ENCODE results near the gene ELFN1.

ELFN1 gene

DNA sequence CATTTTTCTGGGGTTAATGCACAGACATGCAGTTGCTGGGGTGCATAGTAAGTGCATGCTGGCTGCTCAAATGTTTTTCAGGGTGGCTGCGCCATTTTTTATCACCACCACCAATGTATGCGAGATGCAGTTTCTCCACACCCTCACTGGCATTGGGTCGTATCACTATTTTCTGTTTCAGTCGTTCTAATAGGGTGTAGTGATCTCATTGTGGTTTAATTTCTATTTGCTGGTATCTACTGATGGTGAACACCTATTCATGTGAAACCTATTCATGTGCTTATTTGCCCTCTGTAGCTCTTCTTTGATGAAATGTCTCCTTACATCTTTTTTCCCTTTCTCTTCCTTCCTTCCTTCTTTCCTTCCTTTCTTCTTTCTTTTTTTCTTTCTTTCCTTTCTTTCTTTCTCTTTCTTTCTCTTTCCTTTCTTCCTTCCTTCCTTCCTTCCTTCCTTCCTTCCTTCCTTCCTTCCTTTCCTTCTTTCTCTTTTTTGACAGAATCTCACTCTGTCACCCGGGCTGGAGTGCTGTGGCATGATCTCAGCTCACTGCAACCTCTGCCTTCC is 84.3 kb downstream of the ELFN1 start:
- no peaks in the 10 kb centered on the region; the same call in 1 of the 2 replicates for H3K27me3 ChIP-seq (replicated peaks; ENCODE audit: control insufficient read depth, insufficient read depth, low read length)
- no peak for DNase-seq (ENCODE audit: extremely low read depth, insufficient read length)
- TF ChIP-seq, protein P1, sequence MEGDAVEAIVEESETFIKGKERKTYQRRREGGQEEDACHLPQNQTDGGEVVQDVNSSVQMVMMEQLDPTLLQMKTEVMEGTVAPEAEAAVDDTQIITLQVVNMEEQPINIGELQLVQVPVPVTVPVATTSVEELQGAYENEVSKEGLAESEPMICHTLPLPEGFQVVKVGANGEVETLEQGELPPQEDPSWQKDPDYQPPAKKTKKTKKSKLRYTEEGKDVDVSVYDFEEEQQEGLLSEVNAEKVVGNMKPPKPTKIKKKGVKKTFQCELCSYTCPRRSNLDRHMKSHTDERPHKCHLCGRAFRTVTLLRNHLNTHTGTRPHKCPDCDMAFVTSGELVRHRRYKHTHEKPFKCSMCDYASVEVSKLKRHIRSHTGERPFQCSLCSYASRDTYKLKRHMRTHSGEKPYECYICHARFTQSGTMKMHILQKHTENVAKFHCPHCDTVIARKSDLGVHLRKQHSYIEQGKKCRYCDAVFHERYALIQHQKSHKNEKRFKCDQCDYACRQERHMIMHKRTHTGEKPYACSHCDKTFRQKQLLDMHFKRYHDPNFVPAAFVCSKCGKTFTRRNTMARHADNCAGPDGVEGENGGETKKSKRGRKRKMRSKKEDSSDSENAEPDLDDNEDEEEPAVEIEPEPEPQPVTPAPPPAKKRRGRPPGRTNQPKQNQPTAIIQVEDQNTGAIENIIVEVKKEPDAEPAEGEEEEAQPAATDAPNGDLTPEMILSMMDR (IDR thresholded peaks at IDR 0.05; ENCODE audit: insufficient read depth, low read length, poor library complexity, severe bottlenecking): no peak
- no peak overlapping the region for H3K4me3 ChIP-seq (replicated peaks; ENCODE audit: low read depth, low read length)
- no peaks in the 10 kb centered on the region for H3K36me3 ChIP-seq (ENCODE audit: control insufficient read depth, insufficient read depth, low read length)

DNA sequence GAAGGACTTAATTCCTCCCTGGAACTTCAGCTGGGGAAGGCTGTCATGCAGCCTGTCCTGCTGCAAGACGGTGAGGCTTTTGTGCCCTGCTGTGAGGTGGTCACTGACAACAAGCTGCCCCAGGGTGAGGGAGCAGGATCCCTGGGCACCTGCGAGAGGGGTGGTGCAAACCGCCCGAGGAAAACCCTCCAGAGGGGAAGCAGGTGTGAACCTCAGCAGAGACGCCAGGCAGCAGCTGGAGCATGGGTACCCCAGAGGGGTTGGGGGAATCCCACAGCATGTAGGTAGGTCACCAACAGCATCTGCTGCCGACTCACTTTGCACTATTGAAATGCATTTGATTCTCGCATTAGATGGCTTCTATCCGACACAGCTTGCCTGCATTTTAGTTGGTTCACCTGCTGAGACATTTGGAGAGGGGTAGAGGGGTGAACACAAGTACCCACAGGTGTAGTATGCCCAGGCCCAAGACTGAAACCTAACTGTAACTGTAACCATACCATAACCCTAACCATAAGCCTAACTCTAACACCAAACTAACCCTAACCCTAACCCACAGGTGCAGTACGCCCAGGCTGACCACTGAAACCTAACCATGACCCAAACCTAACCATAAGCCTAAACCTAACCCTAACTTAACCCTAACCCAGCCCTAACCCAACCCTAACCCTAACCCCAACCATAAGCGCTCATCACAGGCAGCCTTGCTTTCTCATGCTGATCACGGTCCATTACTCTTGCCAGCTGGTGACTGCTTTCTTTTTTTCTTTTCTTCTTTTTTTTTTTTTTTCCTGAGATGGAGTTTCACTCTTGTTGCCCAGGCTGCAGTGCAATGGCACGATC is 85.9 kb downstream of the ELFN1 start:
- H3K27me3 ChIP-seq (replicated peaks; ENCODE audit: control insufficient read depth, insufficient read depth, low read length): no peaks in the 10 kb centered on the region; the same call in 1 of the 2 replicates
- no peak for DNase-seq (ENCODE audit: extremely low read depth, insufficient read length)
- TF ChIP-seq, protein P1 (IDR thresholded peaks at IDR 0.05; ENCODE audit: insufficient read depth, low read length, poor library complexity, severe bottlenecking): no peak
- no peaks in the 10 kb centered on the region for H3K36me3 ChIP-seq (ENCODE audit: control insufficient read depth, insufficient read depth, low read length)
- H3K4me3 ChIP-seq (replicated peaks; ENCODE audit: low read depth, low read length): no peak overlapping the region

DNA sequence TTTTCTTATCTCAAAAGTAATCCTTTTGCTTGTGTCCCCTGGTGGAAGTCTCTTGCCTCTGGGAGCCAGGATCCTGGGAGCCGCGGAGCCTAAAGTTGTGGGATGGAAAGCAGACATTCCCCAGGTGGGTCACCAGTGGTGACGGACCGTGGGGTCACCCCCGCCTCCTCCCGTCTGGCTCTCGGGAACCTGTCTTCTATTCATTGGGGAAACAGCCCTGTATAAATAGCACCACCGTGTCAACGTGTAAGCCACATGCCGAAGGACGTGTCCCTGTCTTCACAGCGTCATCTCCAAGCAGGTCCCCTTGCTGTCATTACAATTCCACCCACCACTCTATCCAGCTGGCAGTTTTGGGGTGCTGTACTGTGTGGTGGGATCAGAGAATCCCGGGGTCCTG is 87.5 kb downstream of the ELFN1 start:
- Histone ChIP-seq H3K36me3 (ENCODE audit: control insufficient read depth, insufficient read depth, low read length) (no peaks in the 10 kb centered on the region), H3K4me3 (replicated peaks; ENCODE audit: low read depth, low read length) (no peak overlapping the region), H3K27me3 (replicated peaks; ENCODE audit: control insufficient read depth, insufficient read depth, low read length) (no peaks in the 10 kb centered on the region; the same call in 1 of the 2 replicates)
- TF ChIP-seq, protein P1 (IDR thresholded peaks at IDR 0.05; ENCODE audit: insufficient read depth, low read length, poor library complexity, severe bottlenecking): no peak
- DNase-seq (ENCODE audit: extremely low read depth, insufficient read length): no peak

DNA sequence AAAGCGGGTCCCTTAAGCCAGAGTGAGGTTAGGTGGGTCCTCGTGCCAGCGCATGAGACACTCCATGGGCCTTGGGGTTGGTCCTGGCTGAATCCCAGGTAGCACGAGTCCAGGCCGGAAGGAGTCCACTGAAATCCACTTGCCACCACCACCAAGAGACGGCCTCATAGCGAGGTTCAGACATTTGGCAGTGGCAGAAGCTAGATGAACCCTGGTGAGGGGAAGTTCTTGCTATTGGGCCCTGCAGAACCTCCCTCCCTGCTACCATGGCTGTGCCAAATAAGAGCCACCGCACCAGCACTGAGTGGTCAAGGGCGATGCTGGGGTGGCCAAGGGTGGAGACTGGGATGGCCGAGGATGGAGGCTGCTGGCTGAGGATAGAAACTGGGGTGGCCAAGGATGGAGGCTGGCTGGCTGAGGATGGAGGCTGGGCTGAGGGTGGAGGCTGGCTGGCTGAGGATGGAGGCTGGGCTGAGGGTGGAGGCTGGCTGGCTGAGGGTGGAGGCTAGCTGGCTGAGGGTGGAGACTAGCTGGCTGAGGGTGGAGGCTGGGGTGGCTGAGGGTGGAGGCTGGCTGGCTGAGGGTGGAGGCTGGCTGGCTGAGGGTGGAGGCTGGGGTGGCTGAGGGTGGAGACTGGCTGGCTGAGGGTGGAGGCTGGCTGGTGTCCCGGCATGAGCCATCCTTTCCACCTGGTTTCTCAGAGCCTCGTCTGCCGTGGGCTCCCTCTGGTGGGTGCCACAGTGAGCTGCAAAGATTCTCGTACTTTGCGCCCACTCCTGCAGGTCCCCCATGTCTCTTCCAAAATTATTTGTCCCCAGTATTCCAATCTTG is 88.2 kb downstream of the ELFN1 start:
- H3K27me3 ChIP-seq (replicated peaks; ENCODE audit: control insufficient read depth, insufficient read depth, low read length): no peaks in the 10 kb centered on the region; the same call in 1 of the 2 replicates
- no peaks in the 10 kb centered on the region for H3K36me3 ChIP-seq (ENCODE audit: control insufficient read depth, insufficient read depth, low read length)
- TF ChIP-seq, protein P1 (IDR thresholded peaks at IDR 0.05; ENCODE audit: insufficient read depth, low read length, poor library complexity, severe bottlenecking): peak; percentile 71
- no peak for DNase-seq (ENCODE audit: extremely low read depth, insufficient read length)
- H3K4me3 ChIP-seq (replicated peaks; ENCODE audit: low read depth, low read length): no peak overlapping the region

DNA sequence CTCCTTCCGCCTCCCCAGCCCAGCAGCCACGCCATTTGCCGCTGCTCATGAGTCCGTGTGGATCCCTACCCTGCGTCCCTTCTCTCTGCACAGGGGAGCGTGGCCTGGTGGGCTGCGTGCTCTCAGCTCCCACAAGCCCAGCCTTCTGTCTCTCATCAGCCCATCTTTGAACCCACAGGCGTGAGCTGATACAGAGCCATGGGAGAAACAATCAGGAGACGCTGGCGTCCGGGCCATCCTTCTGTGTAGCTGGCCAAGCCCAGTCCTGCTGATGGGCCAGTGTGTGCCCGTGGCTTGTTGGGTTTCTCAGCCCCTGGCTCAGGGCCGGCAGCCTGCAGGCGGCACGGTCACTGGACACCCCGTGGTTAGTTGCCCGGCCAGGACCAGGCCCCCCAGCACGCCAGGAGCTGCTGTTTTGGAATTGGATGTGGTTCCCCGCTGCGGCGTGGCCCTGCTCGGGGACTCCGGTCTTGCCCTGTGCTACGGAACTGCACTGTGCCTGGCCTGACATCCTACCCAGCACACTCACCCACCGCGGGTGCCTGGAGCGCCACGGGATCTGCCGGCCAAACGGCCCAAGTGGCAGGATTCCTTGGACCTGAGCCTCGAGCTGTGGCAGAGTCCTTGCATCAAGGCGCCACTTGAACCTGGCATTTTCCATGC is 88.9 kb downstream of the ELFN1 start:
- Histone ChIP-seq H3K4me3 (replicated peaks; ENCODE audit: low read depth, low read length) (no peak overlapping the region), H3K36me3 (ENCODE audit: control insufficient read depth, insufficient read depth, low read length) (no peaks in the 10 kb centered on the region), H3K27me3 (replicated peaks; ENCODE audit: control insufficient read depth, insufficient read depth, low read length) (no peaks in the 10 kb centered on the region; the same call in 1 of the 2 replicates)
- TF ChIP-seq, protein P1 (IDR thresholded peaks at IDR 0.05; ENCODE audit: insufficient read depth, low read length, poor library complexity, severe bottlenecking): no peak
- DNase-seq (ENCODE audit: extremely low read depth, insufficient read length): no peak
